ENCODE data around the gene CHKB.

The CHKB gene

DNA sequence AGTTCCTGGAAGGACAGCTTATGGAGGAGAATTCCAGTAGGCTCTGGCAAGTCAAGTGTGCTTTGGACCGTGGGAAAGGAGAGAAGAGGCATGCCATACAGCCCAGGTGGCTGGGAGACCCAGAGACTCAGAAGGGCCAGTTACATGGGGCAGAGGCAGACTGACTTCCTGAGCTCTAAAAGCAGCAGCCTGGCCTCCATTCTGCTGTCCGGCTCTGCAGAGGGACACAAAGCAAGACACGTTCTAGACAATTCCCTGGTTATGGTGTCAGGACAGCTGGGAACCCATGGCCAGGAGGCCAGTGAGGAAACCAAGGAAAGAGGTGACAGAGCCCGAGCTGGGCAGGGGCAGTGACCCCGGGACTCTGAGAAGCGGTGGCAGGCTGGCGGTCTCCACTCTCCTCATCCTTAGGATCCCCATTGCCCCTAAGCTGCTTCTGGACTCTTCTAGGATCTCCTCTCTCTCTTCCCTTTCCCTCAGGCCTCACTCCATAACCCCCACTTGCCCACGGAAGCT, 7.2 kb downstream of the CHKB start:
- Mint-ChIP-seq H3K27ac (no peak overlapping the region), H3K4me1 (ENCODE audit: low read depth) (peaks cover 9% of the 10 kb centered on the region), H3K36me3 (ENCODE audit: low read depth) (peaks cover 18% of the 10 kb centered on the region), H3K9me3 (no peaks in the 10 kb centered on the region), H3K4me3 (no peak overlapping the region), H3K27me3 (no peaks in the 10 kb centered on the region)

DNA sequence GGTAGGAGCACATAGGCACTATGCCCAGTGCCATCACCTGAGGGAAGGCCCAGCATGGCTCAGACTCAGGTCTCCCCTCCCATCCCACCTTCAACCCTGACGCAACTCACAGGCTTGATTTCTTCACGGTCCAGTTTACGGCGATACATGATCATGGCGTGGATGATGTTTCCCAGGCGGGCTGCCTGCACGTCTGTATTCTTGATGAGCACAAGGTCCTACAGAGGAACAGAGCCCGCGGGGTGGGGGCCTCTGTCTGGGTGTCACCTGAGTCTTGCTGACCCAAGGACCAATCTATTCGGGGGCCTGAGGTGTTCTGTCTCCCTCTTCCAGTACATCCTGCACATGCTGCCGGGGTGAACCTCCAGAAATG, 8.3 kb downstream of the CHKB start:
- peaks cover 5% of the 10 kb centered on the region for H3K4me1 Mint-ChIP-seq (ENCODE audit: low read depth)
- peaks cover 25% of the 10 kb centered on the region for H3K36me3 Mint-ChIP-seq (ENCODE audit: low read depth)
- H3K27me3 Mint-ChIP-seq: no peaks in the 10 kb centered on the region
- H3K9me3 Mint-ChIP-seq: no peaks in the 10 kb centered on the region
- no peak overlapping the region for H3K4me3 Mint-ChIP-seq
- no peak overlapping the region for H3K27ac Mint-ChIP-seq

DNA sequence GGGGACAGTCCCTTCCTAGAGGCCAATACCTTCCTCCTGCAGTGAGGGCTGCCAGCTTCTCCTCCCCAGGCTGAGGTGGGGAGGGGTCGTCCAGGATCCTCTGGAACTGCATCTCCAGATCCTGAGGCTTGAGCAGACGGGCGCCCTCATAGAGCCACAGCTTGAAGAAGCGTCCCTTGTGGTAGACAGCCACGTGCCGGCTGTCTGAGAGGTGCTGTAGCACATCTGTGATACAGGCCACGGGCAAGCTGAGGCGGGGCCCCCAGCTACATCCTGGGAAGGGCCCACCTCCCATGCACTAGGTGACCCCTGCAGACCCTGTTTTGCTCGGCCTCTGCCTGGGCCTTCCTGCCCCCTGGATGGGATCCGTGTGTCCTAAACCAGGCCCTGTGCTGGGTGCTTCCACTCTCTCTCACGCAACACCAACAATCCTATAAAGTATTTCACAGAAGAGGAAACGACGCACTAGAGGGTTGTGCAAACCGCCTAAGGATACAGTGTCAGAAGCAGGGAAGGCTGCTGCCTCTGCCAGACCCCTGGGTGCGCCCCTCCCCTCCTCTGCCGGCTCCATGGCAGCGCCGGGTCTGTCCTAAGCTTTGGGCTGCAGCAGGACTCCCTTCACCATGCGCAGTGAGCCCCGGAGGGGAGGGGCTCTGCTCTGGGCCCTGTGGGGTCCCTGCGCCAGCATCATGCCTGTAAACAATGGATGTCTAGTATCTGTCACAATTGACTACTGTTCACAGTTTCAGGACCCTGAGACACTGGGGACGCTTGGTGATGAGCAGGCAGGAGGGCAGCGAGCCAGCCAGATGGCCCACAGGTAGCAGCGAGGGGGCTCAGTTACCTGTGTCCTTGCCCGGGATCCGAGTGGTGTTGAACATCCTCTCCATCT, 8.9 kb downstream of the CHKB start:
- peaks cover 28% of the 10 kb centered on the region for H3K36me3 Mint-ChIP-seq (ENCODE audit: low read depth)
- no peaks in the 10 kb centered on the region for H3K27me3 Mint-ChIP-seq
- H3K4me1 Mint-ChIP-seq (ENCODE audit: low read depth): peaks cover 5% of the 10 kb centered on the region
- H3K9me3 Mint-ChIP-seq: no peaks in the 10 kb centered on the region
- no peak overlapping the region for H3K4me3 Mint-ChIP-seq
- no peak overlapping the region for H3K27ac Mint-ChIP-seq

DNA sequence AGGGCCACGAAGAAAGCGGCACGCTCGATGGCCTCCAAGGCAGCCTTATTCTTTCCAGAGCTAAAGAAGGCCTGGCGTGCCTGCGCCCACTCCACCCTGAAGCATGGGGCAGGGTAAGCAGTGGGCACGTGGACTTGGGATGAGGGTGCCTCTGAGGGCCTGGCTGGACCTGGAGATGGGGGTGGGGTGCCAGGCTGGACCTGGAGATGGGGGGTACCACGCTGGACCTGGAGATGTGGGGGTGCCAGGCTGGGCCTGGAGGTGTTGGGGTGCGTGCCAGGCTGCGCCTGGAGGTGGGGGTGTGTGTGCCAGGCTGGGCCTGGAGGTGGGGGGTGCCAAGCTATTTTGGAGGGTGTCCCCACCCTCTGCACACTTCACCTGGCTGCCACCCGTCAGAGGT, 9.7 kb downstream of the CHKB start:
- H3K36me3 Mint-ChIP-seq (ENCODE audit: low read depth): peaks cover 29% of the 10 kb centered on the region
- peaks cover 5% of the 10 kb centered on the region for H3K4me1 Mint-ChIP-seq (ENCODE audit: low read depth)
- no peaks in the 10 kb centered on the region for H3K27me3 Mint-ChIP-seq
- H3K9me3 Mint-ChIP-seq: no peaks in the 10 kb centered on the region
- H3K27ac Mint-ChIP-seq: no peak overlapping the region
- H3K4me3 Mint-ChIP-seq: no peak overlapping the region

DNA sequence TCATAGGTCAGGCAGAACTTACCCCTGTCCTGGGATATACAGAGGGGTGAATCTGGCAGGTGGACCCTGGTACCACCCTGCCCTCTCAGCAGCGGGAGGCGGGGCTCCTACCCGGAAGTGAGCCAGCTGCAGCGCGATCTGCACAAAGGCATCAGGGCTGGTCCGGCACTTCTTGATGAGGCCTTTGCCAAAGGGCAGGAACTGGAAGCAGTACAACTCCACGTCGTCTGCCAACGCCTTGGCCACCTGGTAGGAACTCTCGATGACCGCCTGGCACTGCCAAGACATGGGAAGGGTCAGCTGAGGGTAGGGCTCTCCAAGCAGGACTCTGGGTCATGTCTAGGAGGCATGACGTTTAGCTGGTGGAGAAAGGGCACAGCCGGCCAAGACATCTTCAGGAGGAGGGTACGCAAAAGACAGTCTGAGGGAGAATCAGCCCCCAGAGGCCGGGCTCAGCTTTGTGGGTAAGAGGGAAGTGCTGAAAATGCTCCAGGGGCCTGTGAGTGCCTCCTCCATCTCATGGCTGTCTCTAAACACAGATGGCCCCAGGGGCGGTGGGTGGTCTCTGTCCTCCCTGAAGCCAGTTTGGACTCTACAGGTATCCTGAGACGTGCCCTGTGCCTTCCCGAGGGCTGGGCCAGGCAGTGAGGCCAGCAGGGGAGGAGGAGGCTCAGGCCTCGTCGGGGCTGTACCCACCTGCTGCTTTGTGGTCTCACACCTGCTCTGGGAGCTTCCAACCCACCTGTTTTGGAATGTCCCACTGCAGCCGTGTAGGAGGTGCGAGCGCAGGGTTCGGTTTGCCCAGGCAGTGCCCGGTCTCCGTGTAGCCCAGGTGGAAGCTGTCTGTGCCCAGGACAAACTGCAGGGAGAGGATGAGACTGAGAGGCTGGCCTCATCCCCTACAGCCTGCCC, 11.1 kb downstream of the CHKB start:
- Mint-ChIP-seq H3K9me3 (no peaks in the 10 kb centered on the region), H3K36me3 (ENCODE audit: low read depth) (peaks cover 29% of the 10 kb centered on the region), H3K4me3 (no peak overlapping the region), H3K27me3 (no peaks in the 10 kb centered on the region), H3K4me1 (ENCODE audit: low read depth) (no peaks in the 10 kb centered on the region), H3K27ac (no peak overlapping the region)

DNA sequence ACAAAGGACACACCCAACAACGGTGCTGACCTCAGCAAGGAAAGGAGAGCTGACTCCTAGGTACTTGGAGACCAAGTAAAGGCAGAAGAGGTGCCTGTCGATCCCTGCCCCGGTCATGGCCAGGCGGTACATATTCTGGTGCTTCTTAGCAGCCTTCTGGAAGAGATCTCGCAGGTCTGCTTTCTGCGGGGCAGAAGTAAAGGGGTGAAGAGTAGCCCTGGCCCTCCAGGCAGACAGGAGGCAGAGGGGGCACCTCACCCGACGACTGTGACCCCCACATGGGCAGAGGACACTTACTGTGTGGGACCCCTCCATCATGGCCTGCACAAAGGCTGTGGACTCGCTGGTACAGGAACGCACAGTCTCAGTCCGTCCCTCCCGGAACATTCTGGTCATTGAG, 11.8 kb downstream of the CHKB start:
- Mint-ChIP-seq H3K9me3 (no peaks in the 10 kb centered on the region), H3K27ac (no peak overlapping the region), H3K4me1 (ENCODE audit: low read depth) (no peaks in the 10 kb centered on the region), H3K36me3 (ENCODE audit: low read depth) (peaks cover 26% of the 10 kb centered on the region), H3K27me3 (no peaks in the 10 kb centered on the region), H3K4me3 (no peak overlapping the region)

DNA sequence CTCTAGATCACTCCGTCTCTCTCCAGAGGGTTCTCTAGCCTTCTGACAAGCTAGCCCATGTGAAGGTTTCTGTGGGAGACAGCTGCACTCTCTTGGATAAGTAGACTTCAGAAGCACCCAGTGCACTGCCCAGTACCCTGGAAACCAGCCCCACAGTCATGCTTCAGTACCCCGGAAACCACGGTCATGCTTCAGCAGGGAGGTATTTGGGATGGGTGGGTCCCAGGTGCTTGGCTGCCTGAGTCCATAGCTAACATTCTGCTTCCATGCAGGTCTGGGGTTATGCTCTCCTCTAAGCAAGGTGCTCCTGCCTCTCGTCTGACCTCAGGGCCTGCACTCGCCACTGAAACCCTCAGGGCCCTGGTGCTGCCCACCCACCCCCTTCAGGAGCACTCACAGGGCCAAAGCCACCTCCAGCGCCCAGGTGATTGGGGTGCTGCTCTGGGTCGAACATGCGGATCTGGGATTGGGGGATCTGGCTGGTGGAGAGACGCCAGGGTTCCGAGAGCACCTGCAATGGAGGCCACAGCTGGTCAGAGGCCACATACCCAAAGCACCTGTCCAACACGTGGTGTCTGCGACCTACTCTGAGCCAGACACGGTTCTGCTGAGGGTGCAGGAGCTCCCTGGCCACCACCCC, 12.6 kb downstream of the CHKB start:
- H3K27me3 Mint-ChIP-seq: no peaks in the 10 kb centered on the region
- peaks cover 26% of the 10 kb centered on the region for H3K36me3 Mint-ChIP-seq (ENCODE audit: low read depth)
- H3K27ac Mint-ChIP-seq: no peak overlapping the region
- H3K4me3 Mint-ChIP-seq: no peak overlapping the region
- H3K4me1 Mint-ChIP-seq (ENCODE audit: low read depth): no peaks in the 10 kb centered on the region
- no peaks in the 10 kb centered on the region for H3K9me3 Mint-ChIP-seq

DNA sequence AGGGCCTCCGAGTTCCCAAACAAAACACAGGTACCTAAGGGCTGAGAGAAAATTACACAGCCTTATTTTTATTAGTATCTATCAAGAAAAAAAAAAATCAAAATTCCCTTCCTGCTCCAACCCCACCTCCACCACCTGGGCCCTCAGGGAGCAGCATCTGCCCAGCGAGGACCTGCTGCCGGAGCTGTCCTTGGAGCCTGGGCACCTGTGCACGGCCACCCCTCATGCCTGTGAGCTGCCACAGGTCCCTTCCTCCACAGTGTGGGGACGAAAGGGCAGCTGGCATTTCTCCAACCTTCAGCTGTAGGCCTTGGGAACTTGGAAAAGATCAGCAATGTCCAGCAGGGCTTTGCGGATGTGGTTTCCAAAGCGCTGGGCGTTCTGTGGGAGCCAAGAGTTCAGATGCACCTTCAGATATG, 13.6 kb downstream of the CHKB start:
- H3K27me3 Mint-ChIP-seq: no peaks in the 10 kb centered on the region
- no peak overlapping the region for H3K27ac Mint-ChIP-seq
- no peaks in the 10 kb centered on the region for H3K4me1 Mint-ChIP-seq (ENCODE audit: low read depth)
- peaks cover 26% of the 10 kb centered on the region for H3K36me3 Mint-ChIP-seq (ENCODE audit: low read depth)
- no peak overlapping the region for H3K4me3 Mint-ChIP-seq
- no peaks in the 10 kb centered on the region for H3K9me3 Mint-ChIP-seq

DNA sequence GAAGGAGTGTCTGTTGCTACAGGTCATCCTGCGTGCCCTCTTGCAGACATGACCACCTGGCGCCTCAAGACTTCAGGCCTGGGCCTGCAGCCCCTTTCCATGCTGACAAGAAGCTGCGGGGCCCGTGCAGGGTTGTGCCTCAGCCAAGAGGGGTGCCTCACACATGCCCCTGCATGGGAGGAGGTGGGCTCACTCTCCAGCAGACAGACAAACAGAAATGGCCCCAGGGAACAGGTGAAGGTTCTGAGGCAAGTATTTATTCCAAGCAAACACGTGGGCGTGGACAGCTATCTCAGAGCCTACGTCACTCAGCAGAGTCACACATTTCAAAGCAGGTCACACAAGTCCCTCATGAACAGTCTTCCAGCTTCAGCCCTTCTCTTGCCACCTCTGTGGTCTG, 14.0 kb downstream of the CHKB start:
- Mint-ChIP-seq H3K27me3 (no peaks in the 10 kb centered on the region), H3K27ac (no peak overlapping the region), H3K36me3 (ENCODE audit: low read depth) (peaks cover 26% of the 10 kb centered on the region), H3K4me1 (ENCODE audit: low read depth) (peaks cover under 1% of the 10 kb centered on the region), H3K9me3 (no peaks in the 10 kb centered on the region), H3K4me3 (no peak overlapping the region)

DNA sequence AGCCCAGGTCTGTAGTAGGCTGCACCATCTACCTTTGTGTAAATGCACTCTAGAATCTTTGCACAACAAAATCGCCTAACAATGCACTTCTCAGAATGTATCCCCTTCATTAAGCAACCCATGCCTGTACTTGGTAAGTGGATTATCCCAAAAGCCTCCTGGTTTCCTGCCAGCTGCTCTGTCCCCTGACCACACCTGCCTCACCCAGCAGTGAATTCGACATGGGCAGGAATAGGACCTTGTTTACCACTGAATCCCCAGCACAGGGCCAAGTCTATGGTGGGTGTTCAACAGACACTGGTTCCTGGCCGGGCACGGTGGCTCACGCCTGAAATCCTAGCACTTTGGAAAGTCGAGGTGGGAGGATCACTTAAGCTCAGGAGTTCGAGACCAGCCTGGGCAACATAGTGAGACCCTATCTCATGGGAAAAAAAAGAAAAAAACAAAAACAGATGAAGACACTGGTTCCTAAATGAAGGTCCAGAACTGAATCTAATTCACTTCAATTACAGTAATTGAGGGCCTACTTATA, 14.9 kb downstream of the CHKB start:
- no peaks in the 10 kb centered on the region for H3K27me3 Mint-ChIP-seq
- H3K36me3 Mint-ChIP-seq (ENCODE audit: low read depth): peaks cover 26% of the 10 kb centered on the region
- no peaks in the 10 kb centered on the region for H3K9me3 Mint-ChIP-seq
- no peak overlapping the region for H3K27ac Mint-ChIP-seq
- H3K4me1 Mint-ChIP-seq (ENCODE audit: low read depth): peaks cover 9% of the 10 kb centered on the region
- H3K4me3 Mint-ChIP-seq: no peak overlapping the region

DNA sequence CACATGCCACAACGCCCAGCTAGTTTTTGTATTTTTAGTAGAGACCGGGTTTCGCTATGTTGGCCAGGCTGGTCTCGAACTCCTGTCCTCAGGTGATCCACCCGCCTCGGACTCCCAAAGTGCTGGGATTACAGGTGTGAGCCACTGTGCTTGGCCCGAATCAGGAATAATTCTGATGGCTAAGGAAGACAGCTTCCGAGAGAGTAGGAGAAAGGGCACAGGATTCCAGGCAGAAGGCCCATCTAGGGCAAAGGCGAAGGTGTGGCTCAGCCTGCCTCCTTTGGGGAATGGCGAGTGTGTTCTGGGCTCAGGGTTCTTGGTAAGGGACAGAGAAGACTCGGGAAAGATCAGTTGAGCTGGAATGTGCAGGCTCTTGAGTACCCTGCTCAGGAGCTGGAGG, 18.4 kb downstream of the CHKB start:
- H3K36me3 Mint-ChIP-seq (ENCODE audit: low read depth): peaks cover 8% of the 10 kb centered on the region
- no peaks in the 10 kb centered on the region for H3K9me3 Mint-ChIP-seq
- H3K27me3 Mint-ChIP-seq: no peaks in the 10 kb centered on the region
- H3K4me3 Mint-ChIP-seq: no peak overlapping the region
- H3K4me1 Mint-ChIP-seq (ENCODE audit: low read depth): peaks cover 18% of the 10 kb centered on the region
- H3K27ac Mint-ChIP-seq: no peak overlapping the region

DNA sequence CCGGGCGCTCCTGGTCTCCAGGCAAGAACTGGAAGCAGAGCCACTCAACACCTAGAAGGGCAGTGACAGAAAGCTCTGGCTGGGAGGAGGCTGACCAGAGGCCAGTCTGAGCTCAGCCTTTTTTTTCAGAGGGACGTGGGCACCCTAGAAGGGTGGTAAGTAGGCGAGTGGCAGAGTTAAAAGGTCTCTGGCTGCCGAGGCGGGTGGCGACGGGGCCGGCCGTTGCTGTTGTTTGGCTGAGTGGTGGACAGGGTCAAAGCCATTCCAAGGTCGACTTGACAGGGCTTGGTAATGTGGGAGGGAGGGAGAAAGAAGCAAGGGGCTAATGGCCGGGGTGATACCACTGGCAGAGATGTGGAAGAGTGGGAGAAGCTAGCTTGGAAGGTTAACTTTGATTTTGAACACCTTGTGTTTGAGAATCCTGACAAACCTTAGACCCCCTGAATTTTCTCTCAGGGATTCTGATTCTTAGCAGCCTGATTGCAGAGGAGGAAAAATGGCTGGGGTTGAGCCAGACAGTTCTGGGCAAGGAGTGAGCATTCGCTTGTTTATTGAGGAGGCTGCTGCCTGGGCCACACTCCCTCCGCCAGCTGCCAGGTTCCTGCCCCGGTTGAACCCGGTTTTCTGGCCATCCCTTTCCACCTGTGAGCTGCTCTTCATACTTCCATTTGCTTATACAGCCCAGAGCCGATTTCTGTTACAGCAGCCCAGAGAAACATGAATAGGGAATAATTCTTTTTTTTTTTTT, 19.1 kb downstream of the CHKB start:
- Mint-ChIP-seq H3K36me3 (ENCODE audit: low read depth) (peaks cover under 1% of the 10 kb centered on the region), H3K27ac (peak overlapping the region; percentile 66)

DNA sequence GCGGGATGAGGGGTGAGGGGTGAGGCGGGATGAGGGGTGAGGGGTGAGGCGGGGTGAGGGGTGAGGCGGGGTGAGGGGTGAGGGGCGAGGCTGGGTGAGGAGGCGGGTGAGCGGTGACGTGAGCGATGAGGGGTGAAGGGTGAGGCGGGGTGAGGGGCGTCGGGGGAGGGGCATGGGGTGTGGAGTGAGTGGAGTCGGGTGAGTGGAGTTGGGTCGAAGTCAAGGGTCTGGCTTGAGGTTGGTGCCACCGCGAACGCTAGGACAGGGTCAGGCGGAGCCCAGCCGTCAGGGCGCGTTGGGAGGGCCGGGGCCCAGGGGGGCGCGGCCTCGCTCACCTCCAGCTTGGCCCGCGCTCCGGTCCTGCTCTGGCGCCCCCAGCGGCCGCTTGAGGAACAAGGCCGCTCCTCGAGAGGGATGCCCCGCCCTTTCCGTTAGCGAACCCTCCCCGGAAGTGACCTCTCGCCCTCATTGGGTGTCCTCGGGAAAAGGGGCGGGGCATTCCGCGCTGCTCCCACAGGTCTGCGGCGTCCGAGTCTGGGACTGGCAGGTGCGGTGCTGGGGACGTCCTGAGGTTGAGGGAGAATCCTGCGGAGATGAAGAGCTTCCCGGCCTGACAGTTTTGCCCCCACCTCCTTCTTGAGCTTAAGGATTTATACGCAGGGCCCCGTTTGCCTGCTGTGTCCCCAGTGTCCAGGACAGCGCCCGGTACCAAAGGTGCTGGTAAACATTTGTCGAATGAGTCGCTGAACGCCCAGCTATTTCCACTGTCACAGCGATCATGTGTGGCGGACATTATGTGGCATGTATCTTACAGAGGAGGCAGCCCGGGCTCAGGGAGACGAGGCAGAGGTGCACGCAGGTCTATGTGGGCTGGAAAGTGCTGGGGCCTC, 19.9 kb downstream of the CHKB start, which contains the start of gene SYCE3:
SYCE3 (minus strand) TSS at position 397 of the 890 bp plus-strand sequence. CDS start 6,514 bp downstream, outside the sequence.
- Mint-ChIP-seq H3K4me3 (peak within 1 kb of the TSS; percentile 89), H3K36me3 (ENCODE audit: low read depth) (no peaks in the 10 kb centered on the region), H3K27ac (peak within 1 kb of the TSS; percentile 66), H3K4me1 (ENCODE audit: low read depth) (peaks cover 18% of the 10 kb centered on the region), H3K27me3 (no peaks in the 10 kb centered on the region), H3K9me3 (no peaks in the 10 kb centered on the region)

More for the DNA sequence above, 19.1 kb downstream of the CHKB start:
- H3K4me1 Mint-ChIP-seq (ENCODE audit: low read depth): peaks cover 18% of the 10 kb centered on the region
- H3K4me3 Mint-ChIP-seq: peak overlapping the region; percentile 89
- no peaks in the 10 kb centered on the region for H3K27me3 Mint-ChIP-seq
- H3K9me3 Mint-ChIP-seq: no peaks in the 10 kb centered on the region

All from stimulated activated naive CD8-positive, alpha-beta T cell treated with anti-CD3 and anti-CD28 coated beads, Interleukin-15, Interleukin-2, amounts not matched to agents 100 ng/mL and 50 ng/mL, for 24 hours (primary cell).